ENCODE measurements around the gene COA7.

COA7 gene

DNA sequence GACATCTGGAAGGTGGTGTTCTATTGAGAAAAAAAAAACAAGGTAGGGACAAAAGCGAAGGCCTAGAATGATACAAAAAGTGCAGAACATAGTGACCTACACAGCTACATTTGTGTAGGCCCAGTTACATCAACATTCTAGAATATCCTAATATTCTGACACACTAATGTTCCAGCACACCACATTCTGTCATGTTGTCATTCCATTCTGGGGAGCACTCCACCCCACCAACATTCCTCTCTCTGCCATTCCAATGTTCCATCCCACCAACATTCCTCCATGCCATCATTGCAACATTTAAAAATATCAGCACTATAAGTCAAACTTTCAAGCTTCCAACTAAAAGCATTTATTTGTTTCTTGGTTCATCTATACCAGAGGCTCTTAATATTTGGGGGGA, 28.5 kb downstream of the COA7 start:
- no peak for DNase-seq (ENCODE audit: low spot score)

GRCh38 chr1:52668711-52669110, 29.4 kb downstream of the COA7 start:
- DNase-seq (ENCODE audit: low spot score): no peak

- DNase-seq (ENCODE audit: low spot score): no peak
Measured at GRCh38 chr1:52667984-52668383, 30.2 kb downstream of the COA7 start.

GRCh38 chr1:52667290-52667689, 30.9 kb downstream of the COA7 start:
- DNase-seq (ENCODE audit: low spot score): no peak

- no peak for DNase-seq (ENCODE audit: low spot score)
Measured at GRCh38 chr1:52665006-52665941, 32.9 kb downstream of the COA7 start.

GRCh38 chr1:52663716-52664115, 34.4 kb downstream of the COA7 start:
- DNase-seq (ENCODE audit: low spot score): no peak

- no peak for DNase-seq (ENCODE audit: low spot score)
Measured at GRCh38 chr1:52662645-52663313, 35.4 kb downstream of the COA7 start.

GRCh38 chr1:52660807-52661206, 37.3 kb downstream of the COA7 start:
- no peak for DNase-seq (ENCODE audit: low spot score)

- no peak for DNase-seq (ENCODE audit: low spot score)
Measured at GRCh38 chr1:52659851-52660596, 38.1 kb downstream of the COA7 start.

DNA sequence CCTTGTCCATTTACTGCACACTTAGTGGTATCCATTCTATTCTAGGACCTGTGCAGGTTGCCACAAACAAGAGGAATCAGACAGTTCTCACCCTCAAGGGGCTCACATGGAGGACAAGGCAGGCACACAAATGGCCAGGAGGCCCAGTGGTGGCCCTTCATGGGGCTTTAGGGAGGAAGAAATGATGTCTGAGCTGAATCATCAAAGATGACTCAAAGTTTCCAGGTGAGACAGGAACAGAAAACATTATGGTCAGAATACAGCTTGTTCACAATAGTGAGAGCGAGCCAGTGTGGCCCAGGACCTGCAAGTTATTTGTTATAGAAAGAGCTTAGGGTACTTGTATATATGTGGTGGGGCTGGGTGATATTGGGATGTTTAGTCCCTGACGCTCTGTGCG, 38.8 kb downstream of the COA7 start:
- DNase-seq (ENCODE audit: low spot score): no peak

DNA sequence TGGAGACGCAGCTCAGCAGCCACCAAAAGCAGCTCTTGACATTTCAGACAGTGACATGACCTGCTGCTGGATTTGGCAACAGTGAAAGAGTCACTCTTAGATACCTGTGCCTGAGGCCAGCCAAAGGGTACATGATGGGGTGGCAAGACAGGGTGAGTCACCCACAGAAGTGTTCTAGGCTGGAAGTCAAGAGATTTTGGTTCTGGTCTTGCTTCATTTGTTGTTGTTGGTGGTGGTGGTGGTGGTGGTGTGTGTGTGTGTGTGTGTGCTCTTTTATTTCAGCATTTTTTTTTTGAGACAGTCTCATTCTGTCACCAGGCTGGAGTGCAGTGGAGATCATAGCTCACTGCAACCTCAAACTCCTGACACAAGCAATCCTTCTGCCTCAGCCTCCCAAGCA, 39.4 kb downstream of the COA7 start:
- DNase-seq (ENCODE audit: low spot score): no peak

DNA sequence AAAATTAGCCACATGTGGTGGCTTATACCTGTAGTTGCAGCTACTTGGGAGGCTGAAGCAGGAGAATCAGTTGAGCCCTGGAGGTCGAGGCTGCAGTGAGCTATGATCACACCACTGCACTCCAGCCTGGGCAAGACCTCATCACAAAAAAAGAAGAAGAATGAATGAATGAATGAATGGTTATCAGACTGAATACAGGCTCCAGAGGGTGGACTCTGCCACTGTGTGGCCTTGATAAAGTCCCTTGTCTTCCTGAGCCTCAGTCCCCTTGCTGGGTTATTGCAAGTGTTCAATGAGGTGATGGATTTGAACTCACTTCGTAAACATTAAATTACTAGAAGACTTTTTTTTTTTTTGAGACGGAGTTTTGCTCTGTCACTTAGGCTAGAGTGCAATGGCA, 40.4 kb downstream of the COA7 start:
- no peak for DNase-seq (ENCODE audit: low spot score)

- DNase-seq (ENCODE audit: low spot score): no peak
Measured at GRCh38 chr1:52654063-52654462, 44.1 kb downstream of the COA7 start.

- no peak for DNase-seq (ENCODE audit: low spot score)
Measured at GRCh38 chr1:52653207-52653849, 44.8 kb downstream of the COA7 start.

DNA sequence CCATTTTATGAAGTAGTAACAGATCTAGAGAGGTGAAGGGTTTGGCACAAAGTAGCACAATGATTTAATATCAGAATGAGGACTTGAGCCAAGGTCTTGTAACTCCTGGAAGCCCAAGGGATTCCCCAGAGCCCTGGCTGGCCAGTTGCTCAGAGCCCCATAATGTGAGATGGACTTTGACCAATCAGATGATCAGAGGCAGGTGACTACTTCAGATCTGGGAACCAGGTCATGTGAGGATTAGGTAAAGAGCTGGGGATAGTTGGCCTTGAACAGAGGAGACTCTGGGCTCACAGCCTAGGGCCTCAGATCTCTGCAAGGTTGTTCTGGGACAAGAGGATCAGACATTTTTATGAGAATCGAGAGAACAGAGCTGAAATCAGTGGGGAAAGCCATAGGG, 46.2 kb downstream of the COA7 start:
- no peak for DNase-seq (ENCODE audit: low spot score)

DNA sequence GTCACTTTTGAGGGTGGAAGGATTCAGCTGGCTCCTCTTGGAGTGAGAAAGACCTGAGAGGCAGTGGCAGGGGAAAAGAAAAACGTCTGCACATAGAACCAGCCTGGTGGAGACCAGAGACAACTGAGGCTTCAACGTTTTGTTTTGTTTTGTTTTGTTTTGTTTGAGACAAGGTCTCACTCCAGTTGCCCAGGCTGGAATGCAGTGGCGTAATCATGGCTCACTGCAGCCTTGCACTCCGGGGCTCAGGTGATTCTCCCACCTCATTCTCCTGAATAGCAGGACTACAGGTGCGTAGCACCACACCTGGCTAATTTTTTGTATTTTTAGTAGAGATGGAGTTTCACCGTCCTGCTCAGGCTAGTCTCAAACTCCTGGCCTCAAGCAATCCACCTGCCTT, 52.9 kb downstream of the COA7 start:
- no peak for DNase-seq (ENCODE audit: low spot score)

GRCh38 chr1:52641307-52641706, 56.8 kb downstream of the COA7 start:
- DNase-seq (ENCODE audit: low spot score): no peak

GRCh38 chr1:52640697-52641096, 57.5 kb downstream of the COA7 start:
- no peak for DNase-seq (ENCODE audit: low spot score)

DNA sequence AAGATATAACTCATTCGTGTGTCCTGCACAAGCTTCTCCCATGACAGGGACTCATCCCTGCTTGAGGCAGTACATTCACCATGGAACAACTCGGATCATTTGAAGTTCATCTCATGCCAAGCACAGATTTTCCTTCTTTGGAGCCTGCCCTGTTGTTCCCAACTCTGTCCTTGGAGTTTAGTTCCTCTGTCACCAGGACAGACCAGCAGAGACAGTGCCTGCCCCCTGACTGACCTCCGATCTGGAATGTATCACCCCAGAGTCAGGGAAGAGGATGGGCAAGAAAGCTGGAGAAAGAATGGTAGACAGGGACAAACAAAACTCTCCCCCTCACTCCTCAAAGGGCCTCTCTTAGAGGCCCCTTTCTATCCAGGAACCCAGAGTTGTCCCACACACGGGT, 60.2 kb downstream of the COA7 start:
- DNase-seq (ENCODE audit: low spot score): no peak

GRCh38 chr1:52636721-52637695, 61.1 kb downstream of the COA7 start:
- DNase-seq (ENCODE audit: low spot score): no peak
